DMS114 treated with DMSO at 0.1 percent for 48 hours (cell line): ENCODE measurements around the gene PPP1R14D.

Experiments
- DNase-seq: peaks from one replicate; lab custom pipeline; 2025; ENCODE audit not compliant: unreplicated experiment; lab: John Stamatoyannopoulos, UW

Gene PPP1R14D

DNA sequence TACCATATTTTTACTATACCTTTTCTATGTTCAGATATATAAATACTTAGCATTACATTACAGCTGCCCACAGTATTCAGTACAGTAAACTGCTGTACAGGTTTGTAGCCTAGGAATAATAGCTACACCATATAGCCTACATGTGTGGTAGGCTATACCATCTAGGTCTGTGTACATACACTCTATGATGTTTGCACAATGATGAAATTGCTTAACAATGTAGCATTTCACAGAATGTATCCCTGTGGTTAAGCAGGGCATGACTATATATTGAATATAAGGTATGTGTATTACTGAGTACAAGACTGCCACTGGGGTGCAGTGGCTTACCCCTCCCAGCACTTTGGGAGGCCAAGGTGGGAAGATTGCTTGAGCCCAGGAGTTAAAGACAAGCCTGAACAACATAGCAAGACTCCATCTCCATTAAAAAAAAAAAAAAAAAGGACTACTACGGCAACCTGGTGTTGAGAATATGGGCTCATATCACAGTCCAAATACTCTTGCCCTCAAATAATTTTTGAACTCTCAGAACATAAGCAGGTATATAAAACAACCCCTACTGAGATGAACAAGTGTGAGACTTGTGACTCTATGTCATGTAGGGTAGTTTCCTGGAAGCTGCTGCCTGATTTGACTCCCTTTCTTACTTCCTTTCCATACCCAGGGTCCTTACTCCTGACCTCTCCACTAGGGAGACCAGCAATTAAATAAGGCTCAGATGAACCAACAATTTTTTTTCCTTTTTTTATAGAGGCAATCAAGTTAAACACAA, 4.8 kb downstream of the PPP1R14D start:
- DNase-seq: no peak

DNA sequence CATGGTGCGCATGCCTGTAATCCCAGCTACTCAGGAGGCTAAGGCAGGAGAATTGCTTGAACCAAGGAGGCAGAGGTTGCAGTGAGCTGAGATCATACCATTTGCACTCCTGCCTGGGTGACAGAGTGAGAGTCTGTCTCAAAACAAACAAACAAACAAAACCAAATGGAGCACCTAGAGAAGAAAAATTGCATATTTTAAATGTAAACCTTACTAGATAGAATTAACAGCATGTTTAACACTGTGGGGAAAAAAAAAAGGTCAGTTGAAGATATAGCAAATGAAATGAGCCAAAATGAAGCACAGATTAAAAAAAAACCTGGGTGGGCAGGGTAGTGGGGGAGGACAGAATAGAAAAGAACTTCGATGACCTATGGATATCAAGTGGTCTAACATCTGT, 7.3 kb downstream of the PPP1R14D start:
- no peak for DNase-seq

DNA sequence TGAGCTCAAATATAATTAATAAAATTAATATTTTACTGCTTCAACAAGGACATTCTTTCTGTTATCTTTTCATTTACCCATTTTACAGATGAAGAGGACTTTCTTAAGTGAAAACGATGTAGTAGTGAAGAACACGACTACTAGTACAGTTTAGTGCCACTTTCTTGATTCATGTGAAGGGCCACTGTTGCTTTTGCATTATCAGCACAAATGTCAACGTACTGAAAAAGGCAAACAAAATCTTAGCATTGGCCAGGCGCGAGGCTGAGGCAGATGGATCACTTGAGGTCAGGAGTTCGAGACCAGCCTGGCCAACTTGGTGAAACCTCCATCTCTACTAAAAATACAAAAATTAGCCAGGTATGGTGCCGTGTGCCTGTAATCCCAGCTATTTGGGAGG, 9.5 kb downstream of the PPP1R14D start:
- no peak for DNase-seq

DNA sequence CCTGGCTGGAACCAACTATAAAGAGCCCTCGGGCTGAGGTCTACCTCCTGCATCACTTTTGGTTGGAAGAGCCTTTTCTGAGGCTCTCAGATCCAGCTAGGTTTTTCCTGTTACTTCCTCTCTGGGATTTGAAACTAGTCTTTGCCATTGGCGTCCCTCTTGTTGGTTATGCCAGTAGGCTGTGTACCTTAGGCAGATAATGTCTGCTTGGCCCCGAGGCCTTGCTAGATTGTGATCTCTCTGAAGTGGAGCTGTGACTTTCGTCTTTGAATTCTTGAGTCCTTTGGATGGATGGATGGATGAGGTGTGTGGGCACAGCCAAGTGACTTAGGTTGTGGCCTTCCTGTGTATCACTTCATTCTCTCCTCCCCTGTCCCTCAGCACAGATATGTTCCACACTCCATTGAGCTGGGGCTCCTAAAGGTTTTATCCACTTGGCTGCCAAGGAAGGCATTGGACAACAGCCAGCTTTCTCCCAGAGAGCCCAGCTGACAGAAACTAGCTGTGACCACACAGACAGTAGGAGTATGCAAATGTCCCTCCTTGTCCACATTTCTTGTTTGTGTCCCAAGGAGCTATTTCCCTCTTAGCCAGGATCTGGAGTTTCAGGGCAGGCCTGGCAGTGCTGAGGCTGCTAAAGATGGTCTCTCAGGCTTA, 13.3 kb downstream of the PPP1R14D start:
- no peak for DNase-seq

DNA sequence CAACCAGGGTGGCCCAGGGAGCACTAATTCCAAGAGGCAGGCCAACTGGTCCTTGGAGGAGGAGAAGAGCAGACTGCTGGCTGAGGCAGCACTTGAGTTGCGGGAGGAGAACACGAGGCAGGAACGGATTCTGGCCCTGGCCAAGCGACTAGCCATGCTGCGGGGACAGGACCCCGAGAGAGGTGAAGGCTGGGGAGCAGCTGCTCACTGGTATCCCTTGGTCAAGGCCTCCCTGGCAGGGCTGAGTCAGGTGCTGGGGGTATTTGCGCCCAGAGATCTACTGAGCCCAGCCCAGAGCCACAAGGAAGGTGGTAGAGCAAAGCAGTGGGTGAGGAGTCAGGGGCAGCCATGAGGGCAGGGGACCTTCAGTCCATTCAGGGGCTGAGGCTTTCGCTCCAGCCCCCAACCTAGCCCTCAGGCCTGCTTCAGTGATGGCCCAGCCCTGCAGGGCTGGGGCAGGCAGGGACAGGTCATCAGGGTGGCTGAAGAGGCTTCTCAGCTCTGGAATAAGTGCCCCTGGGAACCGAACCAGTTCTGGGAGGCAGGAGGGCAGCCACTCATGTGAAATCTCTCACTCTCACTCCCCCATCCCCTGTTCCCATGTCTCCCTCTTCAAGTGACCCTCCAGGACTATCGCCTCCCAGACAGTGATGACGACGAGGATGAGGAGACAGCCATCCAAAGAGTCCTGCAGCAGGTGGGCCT, 15.6 kb downstream of the PPP1R14D start:
- no peak for DNase-seq

DNA sequence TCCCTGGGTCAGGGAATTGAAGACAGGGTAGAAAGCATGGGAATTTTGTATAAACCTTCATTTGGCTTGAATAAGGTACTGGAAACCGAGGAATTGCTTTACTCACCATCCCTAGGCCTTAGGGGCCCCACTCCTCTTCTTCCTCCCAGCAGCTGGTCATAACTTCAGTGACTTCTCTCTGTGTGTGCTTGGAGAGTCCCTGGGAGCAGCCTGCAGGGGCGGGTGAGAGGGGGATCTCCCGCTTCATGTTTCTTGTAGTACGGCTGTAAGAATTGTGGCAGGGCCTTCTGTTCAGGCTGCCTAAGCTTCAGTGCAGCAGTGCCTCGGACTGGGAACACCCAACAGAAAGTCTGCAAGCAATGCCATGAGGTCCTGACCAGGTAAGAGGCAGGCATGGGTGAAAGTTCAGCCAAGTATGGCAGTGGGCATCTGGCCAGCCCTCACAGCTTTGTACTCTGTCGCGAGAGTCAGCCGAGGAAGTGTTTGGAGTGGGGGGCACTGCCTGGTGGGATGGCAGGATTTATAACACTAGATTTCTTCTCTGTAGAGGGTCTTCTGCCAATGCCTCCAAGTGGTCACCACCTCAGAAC, 19.6 kb downstream of the PPP1R14D start:
- DNase-seq: no peak

DNA sequence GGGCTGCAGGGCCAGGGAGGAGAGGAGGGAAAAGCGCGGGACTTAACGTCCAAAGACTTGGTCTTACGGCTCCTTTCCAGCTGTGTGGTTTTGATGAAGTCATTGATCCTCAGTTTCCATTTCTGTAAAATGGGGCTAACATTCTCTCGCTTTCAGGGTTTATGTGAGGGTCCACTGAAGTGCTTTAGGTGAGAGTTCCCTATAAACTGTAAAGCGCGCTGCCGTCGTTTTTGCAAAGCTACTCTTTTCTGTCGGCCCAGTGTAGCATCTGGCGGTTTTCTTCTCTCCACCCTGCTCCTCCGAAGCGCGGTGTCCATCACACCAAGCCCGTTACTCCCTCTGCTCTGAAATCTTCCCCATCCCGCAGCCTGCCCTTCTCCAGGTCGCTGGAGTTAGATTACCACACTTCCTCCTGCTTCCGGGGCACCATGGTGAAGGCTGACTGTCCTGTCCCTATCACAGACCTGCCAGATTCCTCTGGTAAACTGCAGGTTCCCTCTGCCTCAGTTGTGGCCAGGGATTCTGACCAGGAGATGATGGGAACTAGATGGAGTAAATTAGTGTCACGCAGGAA, 20.5 kb downstream of the PPP1R14D start:
- no peak for DNase-seq

DNA sequence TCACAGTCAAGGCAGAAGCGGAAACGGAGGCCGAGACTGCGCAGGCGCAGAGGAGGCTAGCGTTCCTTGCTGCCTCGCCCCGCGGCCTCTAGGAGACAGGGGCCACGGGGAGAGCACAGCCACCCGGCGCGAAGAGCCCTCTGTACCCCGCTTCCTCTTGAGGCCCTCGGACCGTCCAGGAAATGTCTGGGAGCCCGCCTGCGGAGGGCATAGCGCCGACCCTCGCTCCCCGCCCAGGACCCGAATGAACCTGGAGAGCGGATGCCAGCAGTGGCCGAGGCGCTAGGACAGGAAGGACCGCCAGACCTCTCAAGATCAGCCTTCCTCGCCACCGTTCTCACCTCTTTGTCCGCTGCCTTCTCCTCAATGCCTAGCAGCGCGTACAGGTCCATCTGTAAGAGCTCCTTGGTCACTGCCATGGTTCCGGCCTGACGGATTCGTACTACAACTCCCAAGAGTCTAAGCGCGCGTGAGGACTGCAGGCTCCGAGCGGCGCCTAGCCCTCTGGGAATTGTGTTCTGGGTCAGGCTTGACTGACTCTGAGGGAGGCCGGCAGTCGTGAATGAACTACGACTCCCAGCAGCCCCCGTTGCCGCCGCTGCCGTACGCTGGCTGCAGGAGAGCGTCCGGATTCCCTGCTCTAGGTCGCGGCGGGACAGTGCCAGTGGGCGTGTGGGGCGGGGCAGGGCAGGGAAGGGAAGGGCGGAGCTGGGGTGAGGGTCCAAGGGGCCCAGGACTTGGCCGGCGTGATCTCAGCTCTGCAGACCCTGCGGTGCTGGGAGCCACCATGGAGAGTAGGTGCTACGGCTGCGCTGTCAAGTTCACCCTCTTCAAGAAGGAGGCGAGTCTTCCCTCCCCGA, 21.2 kb downstream of the PPP1R14D start, which contains the start of the genes DNAJC17 and ZFYVE19:
Gene DNAJC17, minus strand, starts transcription at position 446 of the 860 bp plus-strand sequence. Its CDS starts 27 bp downstream, at position 419.
Gene ZFYVE19, plus strand, starts transcription at position 62 of the 860 bp plus-strand sequence. Its CDS starts 501 bp downstream, at position 563.
- peak; percentile 98 for DNase-seq

DNA sequence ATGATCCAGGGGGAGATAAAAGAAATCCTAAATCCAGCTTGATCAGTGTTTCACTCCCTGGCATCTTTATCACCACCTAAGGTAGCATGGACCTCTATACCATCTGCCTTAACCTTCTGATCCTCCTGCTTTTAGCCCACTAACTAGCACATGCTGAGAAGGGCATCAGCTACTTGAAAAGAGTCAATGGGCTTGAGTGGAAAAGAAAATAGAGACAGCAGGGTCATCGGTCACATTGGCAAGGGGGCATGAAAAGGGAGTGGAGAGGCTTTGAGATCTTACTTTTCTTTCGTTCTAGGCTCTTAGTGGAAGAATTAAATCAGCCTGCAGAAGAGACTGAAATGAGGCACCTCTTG, 21.9 kb downstream of the PPP1R14D start:
- DNase-seq: no peak

DNA sequence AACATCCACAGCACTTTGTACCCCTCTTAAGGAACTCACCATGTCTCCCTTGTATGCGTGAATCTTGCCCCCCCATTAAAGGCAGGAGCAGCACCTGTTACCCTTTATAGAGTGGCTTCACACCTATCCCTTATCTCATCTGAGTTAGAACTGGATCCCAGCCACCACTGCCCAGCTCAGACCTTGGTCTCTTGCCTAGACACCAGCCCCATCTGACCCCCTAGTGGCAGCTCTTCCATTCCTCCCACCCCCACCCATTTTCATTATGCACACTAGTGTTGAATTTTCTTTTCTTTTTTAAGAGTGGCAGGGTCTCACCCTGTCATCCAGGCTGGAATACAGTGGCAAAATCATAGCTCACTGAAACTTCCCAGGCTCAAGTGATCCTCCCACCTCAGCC, 24.8 kb downstream of the PPP1R14D start:
- DNase-seq: no peak

DNA sequence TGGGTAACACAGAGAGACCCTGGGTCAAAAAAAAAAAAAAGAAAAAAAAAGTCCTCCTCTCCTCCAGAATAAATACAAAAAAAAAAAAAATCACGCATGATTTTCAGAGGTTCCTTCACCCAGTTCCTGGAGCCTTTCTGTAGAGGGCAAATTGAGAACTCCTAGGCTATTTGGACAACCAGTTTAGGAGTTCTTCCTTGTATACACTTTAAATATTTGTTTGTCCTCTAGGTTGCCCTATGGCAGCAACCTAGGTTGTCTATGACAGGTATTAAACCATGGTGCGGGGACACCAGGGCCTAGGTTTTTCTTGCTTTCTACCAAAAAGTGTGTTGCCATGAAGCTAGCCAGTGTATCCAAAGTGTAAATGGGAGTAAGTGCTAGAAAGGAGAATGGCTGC, 25.4 kb downstream of the PPP1R14D start:
- DNase-seq: no peak

DNA sequence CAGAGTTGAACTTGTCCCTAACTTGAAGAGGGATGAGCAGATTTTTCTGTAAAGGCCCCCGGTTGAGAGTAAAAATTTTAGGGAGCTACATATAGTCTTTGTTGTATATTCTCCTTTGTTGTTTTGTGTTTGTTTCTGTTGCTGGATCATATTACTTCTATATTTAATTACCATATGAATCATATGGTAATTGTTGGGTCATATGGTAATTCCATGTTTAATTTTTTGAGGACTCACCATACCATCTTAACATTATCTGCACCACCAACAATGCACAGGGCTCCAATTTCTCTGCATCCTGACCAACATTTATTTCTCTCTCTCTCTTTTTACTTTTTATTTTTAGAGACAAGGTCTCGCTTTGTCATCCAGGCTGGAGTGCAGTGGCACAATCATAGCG, 29.0 kb downstream of the PPP1R14D start:
- no peak for DNase-seq

DNA sequence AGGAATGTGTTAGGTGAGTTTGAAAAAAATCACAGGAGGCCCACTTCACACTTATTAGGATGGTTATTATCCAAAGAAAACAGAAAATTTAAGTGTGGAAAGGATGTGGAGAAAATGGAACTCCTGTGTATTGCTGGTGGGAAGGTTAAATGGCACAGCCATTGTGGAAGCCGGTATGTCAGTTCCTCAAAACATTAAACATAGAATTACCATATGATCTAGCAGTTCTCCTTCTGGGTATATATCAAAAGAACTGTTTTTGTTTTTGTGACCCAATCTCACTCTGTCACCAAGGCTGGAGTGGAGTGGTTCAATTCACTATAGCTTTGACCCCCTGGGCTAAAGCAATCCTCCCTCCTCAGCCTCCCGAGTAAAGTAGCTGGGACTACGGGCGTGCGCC, 32.0 kb downstream of the PPP1R14D start:
- DNase-seq: no peak

DNA sequence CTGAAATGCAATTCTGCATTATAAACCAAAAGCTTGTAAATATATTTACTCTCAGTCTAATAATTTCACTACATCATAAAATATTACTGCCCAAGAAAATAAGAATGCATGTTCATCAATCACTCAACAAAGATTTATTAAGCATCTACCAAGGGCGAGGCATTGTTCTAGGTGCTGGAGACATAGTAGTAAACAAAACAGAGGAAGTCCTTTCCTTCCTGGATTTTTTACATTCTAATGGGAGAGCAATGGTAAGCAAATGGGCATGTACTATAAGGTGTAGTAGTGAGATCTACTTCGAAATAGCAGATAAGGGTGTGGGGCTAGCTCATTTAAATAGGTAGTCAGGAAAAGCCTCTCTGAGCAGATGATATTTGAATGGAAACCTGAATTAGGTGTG, 32.5 kb downstream of the PPP1R14D start:
- no peak for DNase-seq

DNA sequence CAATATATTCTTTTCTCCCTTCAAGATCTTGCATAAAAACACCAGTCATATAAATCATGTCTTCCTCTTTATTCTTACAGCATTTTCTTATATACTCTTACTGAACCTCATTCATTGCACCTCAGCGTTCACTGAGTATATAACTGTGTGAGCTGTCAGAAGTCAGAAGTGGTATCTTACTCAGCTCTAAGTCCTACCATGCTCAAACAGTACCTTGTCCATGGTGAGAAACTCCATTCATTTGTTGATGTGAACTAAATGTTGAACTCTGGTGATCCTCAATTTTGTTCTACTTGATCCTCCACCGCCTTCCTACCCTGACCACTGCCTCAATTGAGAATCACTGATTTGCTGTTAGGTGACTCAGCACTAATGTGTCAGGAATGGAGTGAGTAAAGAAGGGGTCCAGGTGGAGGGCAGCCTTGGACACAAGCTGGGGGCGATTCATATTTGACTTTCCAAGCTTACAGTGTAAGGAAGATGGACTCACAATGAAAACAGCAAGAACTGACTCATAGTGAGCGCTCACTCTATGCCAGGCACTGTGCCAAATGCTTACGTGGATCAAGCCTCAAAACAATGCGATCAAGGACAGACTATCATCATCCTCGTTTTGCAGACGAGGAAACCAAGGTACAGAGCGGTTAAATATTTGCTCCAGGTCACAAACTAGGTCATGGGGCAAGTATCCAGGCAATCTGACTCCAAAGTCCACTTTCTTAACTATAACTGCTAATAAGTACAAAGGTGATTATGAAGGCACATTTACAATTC, 35.1 kb downstream of the PPP1R14D start:
- DNase-seq: no peak

DNA sequence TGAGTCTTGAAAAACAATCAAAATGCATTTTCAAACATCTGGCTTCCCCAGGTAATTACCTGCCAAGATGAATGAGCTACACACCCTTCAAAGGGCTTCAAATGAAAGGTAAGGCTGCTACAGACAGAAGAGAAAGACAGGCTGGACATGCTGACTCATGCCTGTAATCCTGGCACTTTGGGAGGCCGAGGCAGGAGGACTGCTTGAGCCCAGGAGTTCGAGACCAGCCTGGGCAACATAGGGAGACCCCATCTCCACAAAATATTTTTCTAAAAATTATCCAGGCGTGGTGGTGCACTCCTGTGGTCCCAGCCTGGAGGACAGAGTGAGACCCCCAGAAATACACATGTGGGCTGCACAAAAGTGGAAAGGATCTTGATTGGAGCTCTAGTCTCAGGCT, 36.1 kb downstream of the PPP1R14D start:
- no peak for DNase-seq

DNA sequence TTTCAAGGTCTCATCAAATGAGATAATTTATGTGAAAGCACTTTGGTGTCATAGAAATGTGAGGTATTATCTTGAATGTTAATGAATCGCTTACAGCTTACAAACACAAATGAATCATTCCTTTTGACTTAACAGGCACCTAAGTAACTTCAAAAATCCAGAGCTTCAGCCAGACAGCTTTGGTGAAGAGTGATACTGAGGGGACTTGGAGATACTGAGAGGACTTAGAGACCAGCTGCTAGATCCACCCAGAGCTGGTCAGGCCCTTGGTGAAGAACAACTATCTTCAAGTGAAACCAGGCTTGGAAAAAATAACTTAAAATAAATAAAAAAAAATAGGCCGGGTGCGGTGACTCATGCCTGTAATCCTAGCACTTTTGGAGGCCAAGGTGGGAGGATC, 37.8 kb downstream of the PPP1R14D start:
- no peak for DNase-seq

DNA sequence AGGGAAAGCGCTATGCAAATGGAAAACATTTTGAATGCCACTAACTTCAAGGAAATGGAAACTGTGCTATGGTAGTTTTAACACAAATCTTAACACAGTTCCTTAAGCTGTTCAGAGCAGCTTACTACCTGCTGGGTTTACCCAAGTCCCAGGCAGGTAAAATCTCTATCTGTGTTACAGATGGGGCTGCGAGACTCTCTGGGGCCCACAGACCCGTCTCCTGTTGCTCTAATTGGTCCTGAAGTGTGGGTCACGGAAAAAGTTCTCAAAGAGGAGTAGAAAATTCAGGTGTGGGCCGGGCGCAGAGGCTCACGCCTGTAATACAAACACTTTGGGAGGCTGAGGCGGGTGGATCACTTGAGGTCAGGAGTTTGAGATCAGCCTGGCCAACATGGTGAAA, 38.5 kb downstream of the PPP1R14D start:
- DNase-seq: no peak

DNA sequence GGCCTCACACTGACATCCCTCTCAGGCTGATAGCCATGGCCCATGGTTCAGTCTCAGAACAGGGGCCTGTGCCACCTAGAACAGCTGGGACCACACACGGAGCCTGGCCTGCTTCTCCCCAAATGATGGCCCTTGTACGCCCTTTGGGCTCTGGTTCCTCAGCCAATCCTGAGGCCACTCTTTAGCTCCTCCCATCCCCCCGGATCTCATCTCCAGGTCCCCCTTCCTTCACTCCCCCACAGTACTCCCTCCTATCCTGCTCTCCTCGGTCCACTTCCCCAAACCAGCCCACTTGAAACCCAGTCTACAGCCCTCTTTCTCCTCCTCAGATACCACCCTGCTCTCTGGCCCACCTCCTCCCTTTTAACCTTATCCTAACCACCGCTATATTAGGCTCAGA, 39.4 kb downstream of the PPP1R14D start:
- DNase-seq: no peak

DNA sequence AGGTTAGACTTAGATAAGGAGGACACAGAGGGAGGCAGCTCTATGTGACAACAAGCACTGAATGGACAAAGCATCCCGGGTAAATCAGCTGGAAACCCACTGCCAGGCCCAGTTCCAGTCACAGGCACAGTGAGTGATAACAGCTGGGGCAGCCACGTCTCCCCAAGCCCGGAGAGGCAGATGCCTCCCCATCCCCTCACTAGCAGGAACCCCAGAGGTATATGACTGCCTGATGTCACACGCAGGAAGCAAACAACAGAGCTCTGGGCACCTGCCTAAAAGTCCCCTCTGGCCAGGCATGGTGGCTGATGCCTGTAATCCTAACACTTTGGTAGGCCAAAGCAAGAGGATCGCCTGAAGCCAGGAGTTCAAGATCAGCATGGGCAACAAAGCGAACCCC, 40.5 kb downstream of the PPP1R14D start:
- no peak for DNase-seq
